HG03280 (cell line): ENCODE results near the gene MRPS23.

Experiments
- ATAC-seq: cut with Tn5 transposase; IDR thresholded peaks from one replicate; pipeline ENCODE4 v1.9.1; 2021; ENCODE audit warnings: mild to moderate bottlenecking, moderate library complexity; ENCODE audit not compliant: unreplicated experiment

MRPS23 gene

DNA sequence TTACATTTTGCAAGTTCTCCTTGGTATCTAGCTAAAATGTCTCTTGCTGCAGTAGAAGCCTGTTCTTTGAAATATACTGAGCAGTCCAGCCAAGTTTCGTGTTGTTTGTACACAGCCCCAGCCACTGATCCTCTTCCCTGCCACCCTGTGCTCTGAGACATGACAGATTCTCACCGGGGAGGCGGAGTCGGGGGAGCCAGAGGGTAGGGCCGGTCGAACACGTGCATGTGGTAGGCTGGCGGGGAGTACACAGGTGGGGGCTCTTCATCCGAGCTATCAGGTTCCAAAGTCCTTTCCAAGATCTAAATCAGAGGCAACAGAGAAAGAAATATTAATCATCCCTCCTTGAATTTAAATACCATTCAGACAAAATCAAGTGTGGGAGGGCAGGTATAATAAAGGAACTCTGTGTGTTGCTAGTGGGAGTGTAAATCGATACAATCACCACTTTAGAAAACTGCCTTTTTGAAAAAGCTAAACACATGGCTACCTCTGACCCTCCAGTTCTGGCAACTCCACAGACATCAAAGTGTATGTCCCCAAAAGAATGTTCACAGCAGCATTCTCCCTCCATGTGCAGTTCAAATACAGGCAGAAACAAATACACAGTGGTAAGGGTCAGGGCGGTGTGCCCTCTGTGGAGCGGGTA, 29.7 kb upstream of the MRPS23 start:
- ATAC-seq = no peak

DNA sequence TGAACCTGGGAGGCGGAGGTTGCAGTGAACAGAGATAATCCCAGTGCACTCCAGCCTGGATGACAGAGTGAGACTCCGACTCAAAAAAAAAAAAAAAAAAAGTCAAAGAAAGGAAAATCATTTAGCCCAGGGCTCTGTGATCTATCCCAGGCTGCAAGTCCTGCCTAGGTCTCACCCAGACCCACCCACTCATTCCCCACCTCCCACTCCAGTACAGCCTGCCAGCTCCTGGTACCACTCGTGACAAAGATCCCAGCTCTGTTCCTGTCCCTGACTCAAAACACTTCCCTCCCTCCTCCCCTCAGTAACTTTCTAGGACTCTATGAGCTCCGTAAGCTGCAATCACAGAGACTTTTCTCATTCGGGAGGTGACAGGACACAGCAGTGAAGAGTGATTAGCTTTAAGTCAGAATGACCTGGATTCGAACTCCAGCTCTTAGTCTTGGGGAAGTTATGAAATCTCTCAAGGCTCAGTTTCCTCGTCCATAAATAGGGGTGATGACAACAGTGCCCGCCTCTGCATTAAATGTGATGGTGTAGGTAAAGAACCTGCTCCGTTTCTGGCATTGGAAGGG, 28.0 kb upstream of the MRPS23 start:
- ATAC-seq = no peak

DNA sequence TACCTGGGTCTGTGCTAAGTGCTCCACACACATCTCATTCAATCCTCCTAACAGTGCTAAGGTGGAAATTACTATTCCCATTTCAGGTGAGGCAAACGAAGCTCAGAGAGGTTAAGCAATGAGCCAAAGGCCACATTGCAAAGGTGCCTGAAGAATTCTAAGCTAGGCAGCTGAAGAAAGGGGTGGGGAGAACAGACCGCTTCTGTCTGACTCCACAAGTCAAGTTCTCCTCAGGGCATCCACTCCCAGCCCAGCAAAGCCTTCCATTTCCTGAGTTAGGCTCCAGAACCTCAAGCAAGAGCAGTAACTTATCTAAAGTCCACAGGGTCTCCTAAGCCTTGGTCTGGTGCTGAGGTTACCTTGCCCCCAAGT, 27.0 kb upstream of the MRPS23 start:
- ATAC-seq = no peak

DNA sequence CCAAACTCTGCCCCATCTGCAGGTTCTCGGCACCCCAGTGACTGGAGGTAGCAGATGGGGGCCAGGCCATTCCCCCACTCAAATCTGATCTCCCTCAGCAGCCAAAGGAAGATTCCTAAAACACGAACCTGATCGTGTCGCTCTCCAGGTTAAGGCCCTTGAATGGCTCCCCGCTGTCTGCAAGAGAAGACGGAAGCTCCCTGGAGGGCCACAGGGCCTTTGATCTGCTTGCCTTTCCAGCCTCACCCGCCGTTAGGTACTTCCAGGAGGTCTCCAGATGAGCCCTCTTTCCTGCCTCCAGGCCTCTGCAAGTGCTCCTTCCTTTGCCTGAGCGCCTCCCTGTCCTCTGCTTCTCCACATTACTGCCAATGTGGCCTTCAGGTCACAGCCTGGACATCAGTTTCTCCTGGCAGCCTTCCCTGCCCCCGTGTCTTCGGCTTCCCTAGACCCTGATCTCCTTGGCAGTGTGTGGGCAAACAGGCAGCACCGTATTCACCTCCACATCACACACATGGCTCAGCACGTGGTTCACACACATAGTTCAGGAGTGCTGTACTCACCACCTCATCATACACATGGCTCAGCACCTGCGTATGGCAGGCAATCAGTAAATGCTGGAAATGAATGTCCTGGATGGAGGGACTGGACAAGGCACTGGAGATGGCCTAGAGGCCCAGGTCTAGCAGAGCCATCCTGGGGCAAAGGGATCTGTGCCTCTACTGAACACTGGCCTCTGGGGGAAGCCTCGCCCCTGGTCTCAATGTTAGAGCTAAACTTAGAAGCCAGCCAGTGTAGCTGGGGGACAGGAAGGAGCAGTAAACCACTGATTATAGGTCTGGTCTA, 26.4 kb upstream of the MRPS23 start:
- ATAC-seq = no peak

DNA sequence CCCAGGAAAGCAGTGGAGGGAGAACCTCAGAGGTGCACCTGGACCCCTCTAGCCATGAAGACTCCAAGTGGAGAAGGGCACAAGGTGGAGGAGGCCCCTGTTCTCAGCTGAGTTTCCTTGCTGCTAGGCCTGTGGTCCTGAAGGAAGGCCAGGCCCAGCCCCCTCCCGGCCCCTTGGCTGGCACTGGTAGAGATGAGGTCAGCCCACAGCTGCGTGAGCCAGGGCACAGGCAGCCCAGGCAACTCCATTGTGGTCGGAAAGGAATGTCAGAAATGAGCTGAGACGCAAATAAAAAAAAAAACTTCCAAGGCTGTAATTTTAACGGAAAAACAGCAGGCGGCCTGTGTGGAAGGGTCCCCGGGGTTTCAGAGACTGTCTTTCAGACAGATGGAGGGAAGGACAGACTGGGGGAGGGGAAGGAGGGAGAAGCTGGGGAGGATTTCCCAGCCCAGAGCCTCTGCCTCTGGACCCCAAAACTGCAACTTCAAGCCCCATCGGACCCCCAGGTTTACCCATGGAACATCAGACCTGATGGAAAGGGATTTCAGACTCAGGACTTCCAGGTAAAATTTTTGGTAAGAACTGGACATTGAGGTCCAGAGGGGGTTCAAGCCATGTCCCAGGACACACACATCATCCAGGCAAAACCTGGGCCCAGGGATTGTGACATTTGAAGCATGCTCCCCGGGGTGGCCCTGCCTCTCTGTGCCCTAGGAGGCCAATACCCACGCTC, 25.6 kb upstream of the MRPS23 start:
- ATAC-seq = no peak

DNA sequence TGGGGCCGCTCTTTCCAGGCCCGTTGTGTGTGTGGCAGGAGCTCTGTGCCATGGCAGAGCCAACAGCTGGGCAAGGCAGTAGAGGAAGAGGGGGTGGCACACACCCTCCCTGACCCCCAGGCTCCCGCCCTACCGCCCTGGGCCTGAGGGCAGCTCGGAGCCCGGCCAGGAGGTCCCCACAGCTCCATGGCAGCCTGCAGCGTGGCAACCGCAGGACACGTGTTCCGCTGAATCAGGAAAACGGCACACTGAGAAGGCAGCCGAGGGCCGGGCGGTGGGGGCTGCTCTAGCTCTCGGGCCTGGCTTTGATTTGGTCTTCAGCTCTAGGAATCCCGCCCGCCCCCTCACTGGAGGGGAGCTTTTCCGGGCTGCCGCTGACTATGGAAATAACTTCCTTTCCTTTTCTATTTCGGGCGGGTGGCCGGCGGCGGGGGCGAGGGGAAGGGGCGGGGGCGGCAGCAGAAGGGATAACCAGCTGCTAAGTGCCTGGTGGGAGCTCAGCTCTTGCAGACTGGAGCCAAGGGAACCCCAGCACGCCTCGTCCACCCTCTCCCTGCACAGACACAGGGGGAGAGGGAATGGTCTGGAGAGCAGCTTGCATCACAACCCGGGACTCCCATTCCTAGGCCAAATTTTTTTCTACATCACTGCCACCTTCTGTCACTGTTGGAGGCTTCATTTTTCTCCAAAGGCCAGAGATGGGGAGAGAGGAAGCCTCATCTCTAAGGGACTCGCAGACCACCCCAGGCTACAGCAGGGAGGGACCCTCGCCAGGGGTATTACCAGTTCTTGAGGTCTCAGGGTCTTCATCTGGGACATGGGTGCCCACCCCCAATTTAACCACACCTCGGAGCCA, 24.8 kb upstream of the MRPS23 start:
- ATAC-seq = no peak

DNA sequence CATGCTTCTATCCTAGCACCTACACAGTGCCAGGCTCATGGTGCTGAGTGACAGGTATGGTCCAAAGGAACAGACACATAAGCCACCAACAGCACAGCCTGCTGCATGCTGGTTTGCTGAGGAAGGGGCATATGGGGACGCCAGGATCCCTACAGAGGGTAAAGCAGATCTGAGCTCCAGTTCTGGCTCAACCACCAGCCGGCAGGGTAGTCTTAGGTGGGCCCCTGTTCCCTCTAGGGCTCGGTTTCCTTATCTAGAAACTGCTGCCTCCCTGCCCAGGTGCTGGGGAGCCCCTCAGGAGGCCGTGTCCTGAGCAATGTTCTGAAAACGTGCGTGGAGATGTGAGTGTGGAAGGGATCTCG, 24.2 kb upstream of the MRPS23 start:
- ATAC-seq = no peak

DNA sequence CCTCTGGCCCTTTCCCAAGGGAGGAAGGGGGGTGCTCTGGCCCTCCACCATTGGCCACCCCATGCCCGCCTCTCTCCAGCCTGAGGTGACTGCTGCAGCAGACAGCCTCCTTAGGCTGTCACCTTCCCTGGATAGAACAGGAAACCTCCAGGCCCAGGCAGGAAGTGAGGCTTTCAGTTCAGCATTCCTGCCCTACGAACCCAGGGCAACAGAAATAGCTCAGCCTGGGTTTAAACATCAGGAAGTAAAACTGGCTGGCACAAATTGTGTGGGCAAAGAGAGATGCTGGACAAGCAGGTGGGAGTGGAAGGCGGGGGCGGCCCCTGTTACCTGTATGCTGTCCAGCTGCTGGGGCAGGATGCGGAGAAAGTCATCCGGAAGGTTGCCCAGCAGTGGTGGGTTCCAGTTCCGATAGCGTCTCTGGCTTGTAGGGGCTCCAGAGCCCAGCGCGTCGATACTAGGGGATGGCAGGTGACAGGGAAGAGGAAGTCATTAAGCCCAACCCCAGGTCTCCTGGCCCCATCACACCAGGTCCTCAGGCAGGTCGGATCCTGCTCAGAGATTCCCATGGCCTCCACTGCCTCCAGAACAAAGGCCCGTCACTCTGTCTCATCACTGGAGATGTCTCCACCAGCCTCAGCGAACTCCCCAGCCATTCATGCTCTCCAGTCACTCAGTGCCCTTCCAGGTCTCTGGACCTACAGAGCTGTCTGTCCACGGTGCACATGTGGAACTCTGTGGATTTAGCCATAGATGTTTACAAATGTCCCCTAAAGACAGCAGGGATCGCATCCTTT, 23.6 kb upstream of the MRPS23 start:
- ATAC-seq = no peak

DNA sequence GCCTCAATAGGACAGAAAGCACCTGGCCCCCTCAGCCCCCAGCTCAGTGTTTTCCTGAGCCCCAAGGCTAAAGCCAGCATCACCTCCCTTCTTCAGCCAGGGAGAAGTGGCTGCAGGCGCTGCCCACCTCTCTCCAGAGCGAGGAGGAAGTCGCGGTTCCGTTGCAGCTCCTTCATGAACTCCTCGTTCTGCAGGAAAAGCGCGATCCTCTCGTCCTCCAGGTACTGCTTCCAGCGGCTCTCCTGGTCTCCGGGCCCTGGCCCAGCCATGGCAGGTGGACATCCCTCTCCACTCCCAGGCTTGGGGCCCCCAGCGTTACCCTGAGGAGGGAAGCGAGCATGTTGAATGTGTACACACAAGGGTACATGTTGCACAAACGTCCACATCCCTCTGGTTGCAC, 22.7 kb upstream of the MRPS23 start:
- ATAC-seq = no peak

DNA sequence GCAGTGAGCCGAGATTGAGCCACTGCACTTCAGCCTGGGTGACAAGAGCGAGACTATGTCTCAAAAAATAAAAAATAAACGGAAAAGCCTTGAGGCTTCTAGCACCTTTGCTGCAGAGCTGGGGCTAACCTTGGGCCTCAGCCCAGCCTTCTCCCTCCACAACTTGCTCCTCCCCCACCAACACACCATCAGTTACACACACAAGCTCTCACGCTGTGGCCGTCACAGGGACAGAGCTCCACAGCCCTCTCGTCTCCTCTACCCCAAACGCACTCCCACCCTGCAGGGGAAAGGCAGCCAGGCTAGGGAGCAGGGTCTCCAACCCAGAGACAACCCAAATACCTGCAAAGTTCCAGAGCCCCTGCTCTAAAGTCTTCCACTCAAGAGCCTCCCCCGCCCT, 22.0 kb upstream of the MRPS23 start:
- no peak for ATAC-seq

DNA sequence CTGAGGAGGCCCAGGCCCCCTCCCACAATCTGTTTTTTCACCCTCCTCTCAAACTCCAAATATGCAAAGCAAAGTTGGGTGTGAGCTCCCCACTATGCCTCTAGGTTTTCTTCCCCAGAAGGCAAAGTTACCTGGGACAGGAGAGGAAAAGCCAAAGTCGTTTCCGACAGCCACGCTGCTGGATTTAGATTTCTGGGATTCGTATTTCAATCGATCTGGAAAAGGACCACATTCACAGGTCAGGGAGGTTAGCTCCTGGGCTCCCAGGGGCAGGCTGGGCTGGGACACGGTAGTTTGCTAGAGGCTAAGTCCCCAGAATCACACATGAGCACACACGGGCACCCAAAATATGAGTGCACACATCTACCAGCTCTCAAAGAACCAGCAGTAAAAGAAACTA, 21.3 kb upstream of the MRPS23 start:
- ATAC-seq = no peak

DNA sequence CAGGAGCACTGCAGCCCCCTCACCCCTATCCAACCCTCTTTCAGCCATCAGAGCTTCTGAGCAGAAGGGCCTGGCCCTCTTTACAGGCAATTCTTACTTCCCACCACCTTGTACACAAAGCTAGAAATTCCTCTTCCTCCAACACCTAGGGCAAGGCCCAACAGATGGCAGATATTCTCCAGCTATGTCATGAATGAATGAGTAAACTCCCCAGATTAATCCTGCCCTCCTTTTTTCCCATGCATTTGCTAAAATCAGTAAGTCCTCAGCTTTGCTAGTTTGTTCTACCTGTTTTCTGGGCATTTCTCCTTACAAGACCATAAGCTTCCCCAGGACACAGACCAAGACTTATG, 20.4 kb upstream of the MRPS23 start:
- ATAC-seq = no peak

DNA sequence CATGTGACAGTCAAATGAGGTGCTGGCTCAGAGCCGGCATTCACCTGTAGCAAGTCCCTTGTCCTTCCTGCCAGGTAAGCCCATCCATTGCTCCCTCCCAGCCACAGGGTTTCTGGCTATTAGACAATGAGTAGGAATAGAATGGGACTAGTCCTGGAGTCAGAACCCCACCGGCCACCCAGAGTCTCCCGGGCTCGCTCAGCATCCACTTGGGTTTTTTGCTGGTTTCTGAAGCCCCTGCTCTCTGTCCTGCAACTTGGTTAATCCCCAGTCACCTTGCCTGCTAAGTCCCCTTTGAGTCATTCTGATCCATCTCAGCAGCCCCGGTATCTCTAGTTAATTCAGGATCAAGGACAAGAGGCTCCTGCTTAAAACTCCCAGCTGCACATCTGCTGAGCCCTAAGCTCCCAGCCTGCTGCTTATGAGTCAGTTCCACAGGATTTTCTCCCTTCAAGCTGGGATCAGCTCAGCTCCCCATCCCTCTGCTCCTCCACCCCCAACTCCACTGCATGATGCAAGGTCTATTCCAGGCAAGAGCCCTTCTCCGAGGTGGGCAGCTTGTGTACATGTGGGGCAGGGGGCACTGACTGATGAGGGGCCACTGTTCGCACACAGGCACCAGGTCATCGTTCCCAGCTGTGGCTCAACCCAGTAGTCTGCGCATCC, 19.9 kb upstream of the MRPS23 start:
- ATAC-seq = no peak

DNA sequence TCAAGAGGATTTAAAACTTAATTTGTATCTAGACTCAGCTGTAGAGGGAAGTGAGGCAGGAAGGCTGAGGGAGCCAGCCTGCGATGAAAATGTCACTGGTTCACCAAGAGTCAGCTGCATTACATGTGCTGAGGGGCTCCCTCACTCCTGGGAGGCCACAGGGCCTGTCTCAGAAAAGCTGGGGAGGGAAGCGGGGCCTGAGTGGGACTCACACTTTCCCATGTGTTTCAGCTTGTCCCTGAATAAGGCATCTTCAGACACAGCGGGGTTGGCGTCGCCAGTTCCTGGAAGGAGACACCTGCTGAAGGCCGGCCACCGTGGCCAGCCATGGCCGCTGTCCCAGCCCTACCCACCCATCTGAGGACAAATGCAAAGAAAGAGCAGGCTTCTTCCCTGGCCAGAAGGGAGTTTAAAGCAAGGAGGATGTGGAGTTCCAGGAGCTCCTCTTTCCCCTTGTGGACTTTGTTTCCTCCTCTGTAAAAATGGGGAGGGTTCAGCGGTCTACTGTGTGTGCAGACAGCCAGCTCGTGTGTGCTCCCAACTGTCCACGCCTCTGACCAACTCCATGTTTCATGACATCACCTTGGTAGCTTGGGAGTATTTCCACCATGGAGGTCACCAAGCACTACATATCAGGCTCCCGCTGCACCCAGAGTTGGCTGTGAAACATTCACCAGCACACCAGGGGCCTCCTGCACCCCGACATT, 19.2 kb upstream of the MRPS23 start:
- no peak for ATAC-seq

DNA sequence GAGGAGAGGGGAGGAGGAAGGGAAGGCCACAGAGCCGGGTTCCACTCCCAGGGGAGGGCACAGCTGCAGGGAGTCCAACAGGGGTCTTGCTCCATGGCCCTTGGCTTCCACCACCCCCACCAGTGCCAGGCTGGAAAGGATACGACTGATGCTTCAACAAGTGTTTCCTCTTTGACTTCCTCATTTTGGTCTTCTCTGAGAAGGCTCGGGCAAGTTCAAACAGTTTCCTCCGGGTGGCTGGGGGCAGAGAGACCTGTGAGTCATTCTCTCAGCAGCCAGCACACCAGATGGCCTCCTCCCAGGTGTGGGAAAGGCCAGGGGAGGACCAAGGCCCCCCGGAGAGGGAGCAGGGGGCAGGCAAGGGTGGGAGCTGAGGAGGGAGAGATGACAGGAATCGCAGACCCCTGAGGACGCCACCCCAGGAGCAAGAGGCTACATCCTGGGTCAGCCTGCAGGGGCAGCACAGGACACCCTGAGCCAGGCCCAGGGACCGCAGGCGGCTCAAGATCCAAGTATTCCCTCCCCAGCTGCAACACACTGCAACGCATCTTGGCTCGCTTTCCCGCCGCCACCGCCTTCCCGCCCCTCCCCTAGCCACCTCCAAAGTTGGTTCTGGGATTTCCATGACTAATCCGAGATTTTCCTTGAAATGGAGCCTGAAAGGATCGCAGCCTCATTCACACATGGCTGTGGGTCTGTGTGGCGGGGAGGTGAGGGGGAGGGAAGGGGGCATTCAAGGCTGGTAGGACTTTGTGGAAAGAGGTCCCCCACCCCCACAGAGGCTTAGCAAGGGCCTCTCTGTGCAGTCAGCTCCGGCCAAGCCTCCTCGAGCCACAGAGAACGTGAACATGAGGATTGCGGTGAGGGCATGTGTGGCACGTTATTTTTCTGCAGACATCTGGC, 18.4 kb upstream of the MRPS23 start:
- peak; percentile 63 for ATAC-seq

DNA sequence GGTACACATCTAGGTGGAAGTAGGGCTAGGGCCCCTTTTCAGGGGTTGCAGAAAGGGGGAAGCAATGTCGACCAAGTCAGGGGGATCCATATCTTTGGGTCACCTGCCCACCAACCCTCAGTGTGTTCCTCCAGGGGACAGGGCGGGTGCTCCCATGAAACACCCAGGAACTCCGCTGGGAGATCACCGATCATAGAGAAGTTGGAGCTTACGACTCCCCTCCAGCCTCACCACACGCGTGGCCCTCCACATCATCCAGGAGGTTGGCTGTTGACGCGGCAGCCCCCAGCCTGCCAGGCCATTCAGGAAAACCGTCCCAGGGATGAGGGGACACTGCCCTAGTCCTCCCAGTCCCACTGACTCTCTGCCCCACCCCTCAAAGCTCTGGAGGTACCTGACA, 17.3 kb upstream of the MRPS23 start:
- ATAC-seq = no peak

DNA sequence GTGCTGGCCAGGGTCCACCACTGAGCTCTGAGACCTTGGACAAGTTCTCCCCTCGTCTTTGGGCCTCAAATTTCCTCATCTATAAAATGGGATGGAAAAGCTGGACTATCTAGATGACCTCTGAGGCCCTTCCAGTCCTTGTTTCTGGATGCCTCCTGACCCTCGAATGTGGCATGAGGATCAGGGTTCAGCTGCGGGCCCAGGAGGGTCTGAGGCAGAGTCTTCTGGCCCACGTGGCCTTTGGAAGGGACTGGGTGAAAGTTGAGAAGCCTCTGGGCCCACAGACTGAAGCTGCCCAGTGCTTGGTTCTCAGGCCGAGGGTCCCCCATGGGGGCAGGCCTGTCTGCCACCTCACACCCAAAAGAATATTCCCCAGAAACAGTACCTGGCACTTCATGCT, 16.9 kb upstream of the MRPS23 start:
- ATAC-seq = no peak

DNA sequence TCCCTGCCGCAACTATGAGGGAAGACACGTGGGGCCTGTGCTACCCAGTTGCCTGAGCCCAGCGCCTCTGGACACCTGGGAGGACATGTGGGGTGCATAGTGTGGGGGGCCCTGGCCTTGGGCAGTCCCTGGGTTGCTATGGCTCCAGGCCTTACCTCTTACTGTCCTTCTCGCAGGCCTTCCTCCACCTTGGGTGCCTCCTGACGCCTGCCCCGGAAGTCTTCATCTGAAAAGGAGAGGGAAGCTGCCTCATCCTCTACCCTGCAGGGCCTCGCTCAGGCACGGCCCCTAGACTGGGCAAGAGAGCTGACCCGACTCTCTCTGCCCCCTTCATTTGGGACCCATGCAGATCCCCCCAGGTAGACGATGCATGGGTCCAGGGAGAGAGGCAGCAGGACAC, 16.5 kb upstream of the MRPS23 start:
- ATAC-seq = no peak
